Subcutaneous abdominal adipose tissue (tissue), 5 donors: Measurements from ENCODE around the gene SETBP1.

ENCODE experiments used
- H3K27ac ChIP-seq: one replicate; pipeline ENCODE4 v1.7.0; 2013; ENCODE audit warnings: low read depth, mild to moderate bottlenecking, inconsistent platforms, low read length, moderate library complexity
- H3K27me3 ChIP-seq, 5 donors: one replicate each; pipeline ENCODE4 v1.7.0; 2013; ENCODE audit warnings: low read length in 5 of 5, inconsistent platforms in 1 of 5; ENCODE audit not compliant: control insufficient read depth in 5 of 5, insufficient read depth in 4 of 5
- H3K36me3 ChIP-seq, 5 donors: one replicate each; pipeline ENCODE4 v1.7.0; 2013; ENCODE audit warnings: low read length in 5 of 5; ENCODE audit not compliant: control insufficient read depth in 5 of 5, insufficient read depth in 5 of 5
- H3K4me1 ChIP-seq, 5 donors: one replicate each; pipeline ENCODE4 v1.7.0; 2013; ENCODE audit warnings: low read length in 5 of 5, mild to moderate bottlenecking in 3 of 5, moderate library complexity in 1 of 5; ENCODE audit not compliant: control insufficient read depth in 5 of 5, insufficient read depth in 5 of 5
- H3K4me3 ChIP-seq, 5 donors: one replicate each; pipeline ENCODE4 v1.7.0; 2013; ENCODE audit warnings: low read length in 5 of 5, low read depth in 1 of 5
- H3K9ac ChIP-seq, 5 donors: one replicate each; pipeline ENCODE4 v1.7.0; 2013; ENCODE audit warnings: low read length in 5 of 5, mild to moderate bottlenecking in 4 of 5, moderate library complexity in 3 of 5
- H3K9me3 ChIP-seq, 5 donors: one replicate each; pipeline ENCODE4 v1.7.0; 2013; ENCODE audit warnings: low read length in 5 of 5; ENCODE audit not compliant: control insufficient read depth in 5 of 5
- donor health status: healthy.
- donor health status: healthy.
- donor health status: healthy.
- donor health status: healthy.
- donor health status: healthy.

Gene SETBP1

GRCh38 chr18:44779753-44780292, 99.1 kb downstream of the SETBP1 start:
- no peak overlapping the region for H3K4me3 ChIP-seq
- H3K27me3 ChIP-seq, result no peaks in the 10 kb centered on the region
- peak overlapping the region in 1 of 5 donors; percentile 30 for H3K9ac ChIP-seq
- H3K4me1 ChIP-seq, result peaks cover 6 to 21% (median 8%) of the 10 kb centered on the region in 5 donors
- H3K9me3 ChIP-seq, result no peaks in the 10 kb centered on the region
- H3K27ac ChIP-seq, result no peak overlapping the region
- H3K36me3 ChIP-seq, result no peaks in the 10 kb centered on the region

GRCh38 chr18:44781886-44782285, 101.2 kb downstream of the SETBP1 start:
- no peaks in the 10 kb centered on the region for H3K9me3 ChIP-seq
- H3K27ac ChIP-seq, result no peak overlapping the region
- no peaks in the 10 kb centered on the region for H3K36me3 ChIP-seq
- no peak overlapping the region for H3K9ac ChIP-seq
- no peak overlapping the region for H3K4me3 ChIP-seq
- peaks cover 6 to 21% (median 8%) of the 10 kb centered on the region in 5 donors for H3K4me1 ChIP-seq
- no peaks in the 10 kb centered on the region for H3K27me3 ChIP-seq

- Histone ChIP-seq H3K9ac (no peak overlapping the region), H3K9me3 (no peaks in the 10 kb centered on the region), H3K4me1 (peaks cover 1 to 17% (median 6%) of the 10 kb centered on the region in 5 donors), H3K36me3 (no peaks in the 10 kb centered on the region), H3K27ac (no peak overlapping the region), H3K4me3 (no peak overlapping the region), H3K27me3 (no peaks in the 10 kb centered on the region)
These were observed 101.9 kb downstream of the SETBP1 start for GRCh38 chr18:44782617-44783016.

- peaks cover 0 to 13% (median 6%) of the 10 kb centered on the region in 5 donors for H3K4me1 ChIP-seq
- no peaks in the 10 kb centered on the region for H3K9me3 ChIP-seq
- H3K36me3 ChIP-seq, result no peaks in the 10 kb centered on the region
- H3K4me3 ChIP-seq, result no peak overlapping the region
- no peaks in the 10 kb centered on the region for H3K27me3 ChIP-seq
- no peak overlapping the region for H3K27ac ChIP-seq
- no peak overlapping the region for H3K9ac ChIP-seq
These were observed 102.7 kb downstream of the SETBP1 start for GRCh38 chr18:44783371-44783770.

- Histone ChIP-seq H3K4me1 (peaks cover 0 to 24% (median 18%) of the 10 kb centered on the region in 5 donors), H3K9ac (no peak overlapping the region), H3K27ac (no peak overlapping the region)
These were observed 105.6 kb downstream of the SETBP1 start for GRCh38 chr18:44786257-44786656.

GRCh38 chr18:44786688-44787087, 106.0 kb downstream of the SETBP1 start:
- H3K9ac ChIP-seq, result no peak overlapping the region
- no peaks in the 10 kb centered on the region for H3K36me3 ChIP-seq
- H3K27ac ChIP-seq, result no peak overlapping the region
- no peaks in the 10 kb centered on the region for H3K9me3 ChIP-seq
- peaks cover 0 to 27% (median 18%) of the 10 kb centered on the region in 5 donors for H3K4me1 ChIP-seq
- peak overlapping the region in 1 of 5 donors; percentile 4 for H3K4me3 ChIP-seq
- no peaks in the 10 kb centered on the region for H3K27me3 ChIP-seq

More at GRCh38 chr18:44786257-44786656, 105.6 kb downstream of the SETBP1 start:
- Histone ChIP-seq H3K36me3 (no peaks in the 10 kb centered on the region), H3K9me3 (no peaks in the 10 kb centered on the region), H3K27me3 (no peaks in the 10 kb centered on the region), H3K4me3 (no peak overlapping the region)

- Histone ChIP-seq H3K36me3 (no peaks in the 10 kb centered on the region), H3K4me1 (peaks cover 4 to 32% (median 23%) of the 10 kb centered on the region in 5 donors), H3K27ac (no peak overlapping the region), H3K9ac (no peak overlapping the region), H3K27me3 (no peaks in the 10 kb centered on the region), H3K4me3 (no peak overlapping the region), H3K9me3 (no peaks in the 10 kb centered on the region)
These were observed 107.6 kb downstream of the SETBP1 start for GRCh38 chr18:44788334-44788733.

- Histone ChIP-seq H3K4me3 (no peak overlapping the region), H3K27ac (no peak overlapping the region), H3K36me3 (no peaks in the 10 kb centered on the region), H3K9me3 (no peaks in the 10 kb centered on the region), H3K27me3 (no peaks in the 10 kb centered on the region), H3K4me1 (peaks cover 4 to 32% (median 23%) of the 10 kb centered on the region in 5 donors), H3K9ac (no peak overlapping the region)
These were observed 109.0 kb downstream of the SETBP1 start for GRCh38 chr18:44789710-44790109.

- Histone ChIP-seq H3K27me3 (no peaks in the 10 kb centered on the region), H3K4me1 (peaks cover 4 to 32% (median 23%) of the 10 kb centered on the region in 5 donors), H3K36me3 (no peaks in the 10 kb centered on the region), H3K27ac (no peak overlapping the region), H3K4me3 (no peak overlapping the region), H3K9me3 (no peaks in the 10 kb centered on the region), H3K9ac (no peak overlapping the region)
These were observed 110.2 kb downstream of the SETBP1 start for GRCh38 chr18:44790860-44791259.

GRCh38 chr18:44791520-44791919, 110.8 kb downstream of the SETBP1 start:
- Histone ChIP-seq H3K9me3 (no peaks in the 10 kb centered on the region), H3K4me1 (peaks cover 4 to 32% (median 23%) of the 10 kb centered on the region in 5 donors), H3K4me3 (no peak overlapping the region), H3K27ac (no peak overlapping the region), H3K9ac (no peak overlapping the region), H3K36me3 (no peaks in the 10 kb centered on the region), H3K27me3 (no peaks in the 10 kb centered on the region)
